Measurements from ENCODE around the gene LSM14A. TPM values are rescaled to one million over a fixed set of nuclear protein-coding genes. Genes with fewer than 3 reads are reported as not detected.

The LSM14A gene
- total RNA-seq, 1 donor from 2014 or later, result 76.9 TPM

DNA sequence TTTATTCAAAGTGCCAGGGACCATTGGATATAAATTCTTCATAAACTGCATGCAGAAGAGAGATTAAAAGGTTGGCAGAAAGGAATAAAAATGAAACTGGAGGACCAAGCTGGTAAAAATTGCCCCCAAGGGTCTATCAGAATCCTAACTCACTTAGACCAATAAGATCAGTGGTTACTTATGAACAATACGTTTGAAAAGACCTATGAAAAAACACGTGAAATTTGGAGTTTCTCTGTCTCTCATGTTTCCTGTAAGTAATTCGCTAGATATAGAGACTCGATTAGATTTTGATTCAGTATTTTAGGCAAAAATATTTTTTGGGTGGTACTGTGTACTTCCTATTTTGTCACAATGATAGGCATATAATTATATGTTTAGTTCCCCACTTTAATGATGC is 104.9 kb downstream of the LSM14A start:
- TF ChIP-seq, protein P1, sequence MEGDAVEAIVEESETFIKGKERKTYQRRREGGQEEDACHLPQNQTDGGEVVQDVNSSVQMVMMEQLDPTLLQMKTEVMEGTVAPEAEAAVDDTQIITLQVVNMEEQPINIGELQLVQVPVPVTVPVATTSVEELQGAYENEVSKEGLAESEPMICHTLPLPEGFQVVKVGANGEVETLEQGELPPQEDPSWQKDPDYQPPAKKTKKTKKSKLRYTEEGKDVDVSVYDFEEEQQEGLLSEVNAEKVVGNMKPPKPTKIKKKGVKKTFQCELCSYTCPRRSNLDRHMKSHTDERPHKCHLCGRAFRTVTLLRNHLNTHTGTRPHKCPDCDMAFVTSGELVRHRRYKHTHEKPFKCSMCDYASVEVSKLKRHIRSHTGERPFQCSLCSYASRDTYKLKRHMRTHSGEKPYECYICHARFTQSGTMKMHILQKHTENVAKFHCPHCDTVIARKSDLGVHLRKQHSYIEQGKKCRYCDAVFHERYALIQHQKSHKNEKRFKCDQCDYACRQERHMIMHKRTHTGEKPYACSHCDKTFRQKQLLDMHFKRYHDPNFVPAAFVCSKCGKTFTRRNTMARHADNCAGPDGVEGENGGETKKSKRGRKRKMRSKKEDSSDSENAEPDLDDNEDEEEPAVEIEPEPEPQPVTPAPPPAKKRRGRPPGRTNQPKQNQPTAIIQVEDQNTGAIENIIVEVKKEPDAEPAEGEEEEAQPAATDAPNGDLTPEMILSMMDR (conservative IDR thresholded peaks at IDR 0.05; ENCODE audit: low read depth, low read length), result no peak
- no peak for DNase-seq (ENCODE audit: low read depth)
- no peak overlapping the region for H3K4me3 ChIP-seq (ENCODE audit: low read depth, low read length)

DNA sequence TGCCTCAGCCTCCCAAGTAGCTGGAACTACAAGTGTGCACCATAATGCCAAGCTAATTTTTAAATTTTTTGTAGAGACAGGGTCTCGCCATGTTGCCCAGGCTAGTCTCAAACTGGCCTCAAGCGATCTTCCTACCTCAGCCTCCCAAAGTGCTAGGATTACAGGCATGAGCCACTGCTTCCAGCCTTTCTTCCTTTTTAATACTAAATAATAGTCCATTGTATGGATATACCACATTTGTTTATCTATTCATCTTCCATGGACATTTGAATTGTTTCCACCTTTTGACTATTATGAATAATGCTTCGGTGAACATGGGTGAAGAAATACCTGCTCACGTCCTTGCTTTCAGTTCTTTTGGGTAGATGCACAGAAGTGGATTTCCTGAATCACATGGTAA is 106.5 kb downstream of the LSM14A start:
- DNase-seq (ENCODE audit: low read depth), result no peak
- no peak overlapping the region for H3K4me3 ChIP-seq (ENCODE audit: low read depth, low read length)
- TF ChIP-seq, protein P1 (conservative IDR thresholded peaks at IDR 0.05; ENCODE audit: low read depth, low read length), result no peak

Other genes starting within 250 kb of the LSM14A start
- gene GARRE1, start 82.0 kb downstream of the LSM14A start, total RNA-seq, result 9.5 and 10.1 TPM in 2 replicates
- 286 and 453 TPM in 2 replicates for gene GPI, start 192.7 kb downstream of the LSM14A start, total RNA-seq
- 16.4 and 38.5 TPM in 2 replicates for gene PDCD2L, start 231.9 kb downstream of the LSM14A start, total RNA-seq